HG03139 (cell line): ENCODE measurements around the gene LCN6.
"Not testable (repeated sequence)": the region's sequence is repeated elsewhere in the genome, so short reads cannot be mapped to it uniquely, and the experiment has no call there.

Experiments
- ATAC-seq: cut with Tn5 transposase; IDR thresholded peaks from one replicate; pipeline ENCODE4 v1.9.1; 2021; ENCODE audit not compliant: unreplicated experiment

LCN6 gene

GRCh38 chr9:136748201-136748600, at the start of gene LCN6:
Gene LCN6, minus strand, starts transcription at chr9:136748525. Its CDS starts 42 bp downstream, at chr9:136748483.
- no peak for ATAC-seq

GRCh38 chr9:136796775-136797347, 48.5 kb upstream of the LCN6 start:
- ATAC-seq: not testable (repeated sequence)

DNA sequence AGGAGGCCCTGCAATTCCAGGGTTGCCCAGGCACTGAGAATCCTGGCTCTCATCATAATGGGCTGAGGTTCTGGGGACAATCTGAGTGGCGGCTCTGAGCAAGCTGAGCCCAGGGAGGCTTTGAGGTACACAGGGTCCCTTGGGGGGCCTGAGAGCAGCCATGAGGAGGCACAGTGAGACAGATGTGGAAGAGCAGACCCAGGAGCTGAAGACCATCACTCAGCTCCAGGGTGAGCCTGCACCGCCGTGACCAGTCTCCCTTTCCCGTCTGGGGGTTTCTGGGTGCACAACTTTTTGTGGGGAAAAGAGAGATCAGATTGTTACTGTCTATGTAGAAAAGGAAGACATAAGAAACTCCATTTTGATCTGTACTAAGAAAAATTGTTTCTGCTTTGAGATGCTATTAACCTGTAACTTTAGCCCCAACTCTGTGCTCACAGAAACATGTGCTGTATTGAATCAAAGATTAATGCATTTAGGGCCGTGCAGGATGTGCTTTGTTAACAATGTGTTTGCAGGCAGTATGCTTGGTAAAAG, 48.0 kb upstream of the LCN6 start, which contains the start of gene CCDC183:
Gene CCDC183 (plus strand): TSS at position 101 of the 537 bp plus-strand sequence. CDS start 60 bp downstream, at position 161.
- ATAC-seq: no peak

DNA sequence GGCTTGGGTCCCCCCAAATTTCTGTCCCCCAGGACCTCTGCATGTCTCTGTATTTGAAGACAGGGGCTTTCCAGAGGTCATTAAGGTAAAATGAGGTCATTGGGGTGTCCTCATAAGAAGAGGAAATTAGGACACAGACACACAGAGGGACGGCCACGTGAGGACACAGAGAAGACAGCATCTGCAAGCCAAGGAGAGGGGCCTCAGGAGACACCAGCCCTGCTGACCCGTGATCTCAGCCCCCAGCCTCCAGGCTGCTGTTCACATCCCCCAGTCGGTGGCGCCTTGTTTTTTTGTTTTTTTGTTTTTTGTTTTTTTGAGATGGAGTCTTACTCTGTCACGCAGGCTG, 46.6 kb upstream of the LCN6 start:
- no peak for ATAC-seq

DNA sequence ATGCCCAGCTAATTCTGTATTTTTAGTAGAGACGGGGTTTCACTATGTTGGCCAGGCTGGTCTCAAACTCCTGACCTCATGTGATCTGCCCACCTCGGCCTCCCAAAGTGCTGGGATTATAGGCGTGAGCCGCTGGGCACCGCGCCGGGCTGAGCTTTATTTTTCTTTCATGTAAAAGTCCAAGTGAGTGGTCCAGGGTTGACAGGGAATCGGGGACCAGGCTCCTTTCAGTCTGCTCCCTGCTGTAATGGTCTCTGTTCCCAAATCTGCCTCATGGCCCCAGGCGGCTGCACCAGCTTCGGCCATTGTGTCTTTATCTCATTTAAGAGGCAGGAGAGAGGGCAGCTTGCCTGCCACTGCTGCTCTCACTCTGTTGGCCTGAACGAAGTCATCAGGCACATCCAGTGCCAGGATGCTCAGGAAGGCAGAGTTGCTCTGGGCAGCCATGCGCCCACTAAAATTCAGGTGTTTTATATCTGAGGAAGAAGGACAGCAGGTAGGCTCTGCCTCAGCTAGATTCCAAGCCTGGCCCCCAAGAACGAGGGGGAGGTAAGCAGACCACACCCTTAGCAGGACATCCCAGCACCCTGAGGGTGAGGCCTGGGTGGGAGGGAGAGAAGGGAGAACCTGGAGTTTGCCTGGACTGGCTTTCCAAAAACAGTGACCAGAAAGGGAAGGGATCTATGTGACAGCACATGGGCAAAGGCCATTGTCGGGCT, 46.1 kb upstream of the LCN6 start:
- no peak for ATAC-seq

GRCh38 chr9:136793086-136793946, 45.0 kb upstream of the LCN6 start:
- ATAC-seq: no peak

GRCh38 chr9:136792321-136793085, 44.2 kb upstream of the LCN6 start:
- ATAC-seq: no peak

- ATAC-seq: no peak
These were observed 43.4 kb upstream of the LCN6 start for GRCh38 chr9:136791516-136792276.

DNA sequence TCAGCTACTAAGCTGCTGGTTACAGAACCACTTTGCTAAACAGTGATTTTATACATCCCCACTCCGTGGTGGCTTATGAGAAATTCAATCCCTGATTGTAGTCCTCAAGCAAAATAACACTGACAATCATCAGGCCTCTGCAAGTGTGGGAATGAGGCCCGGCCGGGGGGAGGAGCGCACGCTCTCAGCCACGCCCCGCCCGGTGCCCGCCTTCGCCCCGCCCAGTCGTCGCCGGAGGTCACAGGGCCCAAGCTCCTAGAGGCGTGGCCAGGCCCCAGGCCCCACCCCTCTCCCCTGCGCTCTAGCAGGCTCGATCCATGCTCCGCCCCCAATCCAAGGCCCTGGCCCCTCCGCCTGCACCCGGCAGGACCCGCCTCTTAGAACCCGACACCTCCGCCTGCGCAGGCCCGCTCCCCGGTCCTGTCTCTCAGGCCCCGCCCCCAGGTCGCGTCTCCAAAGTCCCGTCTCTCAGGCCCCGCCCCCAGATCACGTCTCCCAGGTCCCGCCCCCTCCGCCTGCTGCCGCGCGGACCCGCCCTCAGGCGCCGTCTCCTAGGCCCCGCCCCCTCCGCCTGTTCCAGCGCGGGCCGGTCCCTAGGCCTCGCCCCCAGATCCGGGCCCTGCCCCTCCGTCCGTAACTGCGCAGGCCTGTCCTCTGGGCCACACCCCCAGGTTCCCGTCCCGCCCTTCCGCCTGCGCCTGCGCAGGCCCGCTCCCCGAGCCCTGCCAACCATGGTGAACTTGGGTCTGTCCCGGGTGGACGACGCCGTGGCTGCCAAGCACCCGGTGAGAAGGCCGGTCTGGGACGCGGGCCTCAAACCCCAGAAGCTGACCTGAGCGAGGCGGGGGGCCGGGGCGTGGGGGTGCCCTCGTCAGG, 42.6 kb upstream of the LCN6 start, which contains the start of gene TMEM141:
Gene TMEM141 (plus strand): TSS at position 705 of the 876 bp plus-strand sequence. CDS start 27 bp downstream, at position 732.
- peak; percentile 82 for ATAC-seq

GRCh38 chr9:136789523-136789937, 41.2 kb upstream of the LCN6 start:
- ATAC-seq: no peak

- not testable (repeated sequence) for ATAC-seq
These were observed 40.6 kb upstream of the LCN6 start for GRCh38 chr9:136788644-136789522.

DNA sequence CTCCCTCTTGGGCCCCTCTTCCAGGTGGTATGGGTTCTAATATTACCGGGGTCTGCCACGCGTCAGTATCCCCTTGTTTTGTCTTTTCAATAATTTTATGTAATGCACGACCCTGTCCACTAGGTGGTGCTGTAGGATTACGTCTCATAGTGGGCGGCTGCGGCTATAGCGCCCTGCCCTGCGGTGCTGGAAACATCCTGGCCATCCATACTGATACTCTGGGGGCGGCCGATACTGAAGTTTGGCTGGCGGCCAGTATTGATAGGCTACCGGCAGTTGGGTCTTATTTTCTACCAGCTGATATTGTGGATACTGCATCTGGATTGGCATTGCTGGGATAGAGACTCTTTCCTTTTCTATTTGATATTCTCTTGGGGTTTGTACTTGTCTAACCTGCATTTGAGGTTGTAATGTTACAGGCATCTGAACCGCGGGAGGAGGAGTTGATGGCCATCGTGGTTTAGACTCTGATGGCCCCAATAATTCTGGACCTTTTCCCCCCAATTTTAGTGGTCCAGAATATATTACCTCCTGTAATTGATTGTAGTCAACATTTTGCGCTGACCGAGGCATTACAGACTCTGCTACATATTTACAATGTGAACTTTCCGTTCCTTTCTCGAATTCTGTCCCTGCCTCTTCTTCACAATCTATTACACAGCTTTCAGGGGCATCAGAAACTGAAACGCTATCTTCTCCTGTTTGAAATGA, 39.5 kb upstream of the LCN6 start:
- no peak for ATAC-seq

GRCh38 chr9:136786983-136787382, 38.7 kb upstream of the LCN6 start:
- ATAC-seq: not testable (repeated sequence)

DNA sequence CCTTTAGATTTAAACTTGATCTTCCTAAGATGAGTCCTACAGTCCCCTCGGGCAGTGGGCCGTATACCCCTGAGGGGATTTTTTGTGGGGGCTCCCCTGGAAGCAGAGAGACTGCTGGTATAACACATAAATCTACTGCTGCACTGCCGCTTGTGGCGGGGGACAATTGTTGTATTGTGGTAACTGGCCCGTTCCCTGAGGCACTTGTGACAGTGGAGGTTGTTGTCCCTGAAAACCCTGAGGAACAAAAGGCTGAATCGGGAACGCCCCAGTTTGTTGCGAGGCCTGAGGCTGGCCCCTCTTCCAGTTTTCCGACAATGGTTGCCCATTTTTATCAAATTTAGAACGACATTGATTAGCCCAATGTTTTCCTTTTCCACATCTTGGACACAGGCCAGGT, 38.1 kb upstream of the LCN6 start:
- ATAC-seq: no peak

DNA sequence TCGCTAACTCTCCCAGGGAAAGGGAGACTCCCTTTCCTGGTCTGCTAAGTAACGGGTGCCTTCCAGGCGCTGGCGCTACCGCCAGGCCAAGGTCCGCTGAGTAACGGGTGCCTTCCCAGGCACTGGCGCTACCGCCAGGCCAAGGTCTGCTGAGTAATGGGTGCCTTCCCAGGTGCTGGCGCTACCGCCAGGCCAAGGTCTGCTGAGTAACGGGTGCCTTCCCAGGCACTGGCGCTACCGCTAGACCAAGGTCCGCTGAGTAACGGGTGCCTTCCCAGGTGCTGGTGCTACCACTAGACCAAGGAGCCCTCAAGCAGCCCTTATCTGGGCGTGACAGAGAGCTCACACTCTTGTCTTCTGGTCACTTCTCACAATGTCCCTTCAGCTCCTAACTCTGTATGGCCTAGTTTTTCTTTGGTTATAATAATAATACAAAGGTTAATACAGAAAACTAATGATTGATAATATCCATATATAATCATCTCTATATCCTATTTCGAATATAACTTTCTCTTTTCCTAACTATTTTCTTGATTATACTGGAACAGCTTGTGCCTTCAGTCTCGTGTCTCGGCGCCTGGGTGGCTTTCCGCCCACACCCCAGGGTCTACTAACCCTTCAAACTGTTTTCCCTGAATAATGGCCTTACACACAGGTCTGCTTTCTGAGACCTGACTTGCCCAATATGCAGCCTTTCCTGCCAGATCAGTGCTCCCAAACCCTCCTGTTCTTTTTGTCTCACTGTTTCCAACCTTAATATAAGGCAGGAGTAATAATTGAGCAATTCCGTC, 37.4 kb upstream of the LCN6 start:
- not testable (repeated sequence) for ATAC-seq

DNA sequence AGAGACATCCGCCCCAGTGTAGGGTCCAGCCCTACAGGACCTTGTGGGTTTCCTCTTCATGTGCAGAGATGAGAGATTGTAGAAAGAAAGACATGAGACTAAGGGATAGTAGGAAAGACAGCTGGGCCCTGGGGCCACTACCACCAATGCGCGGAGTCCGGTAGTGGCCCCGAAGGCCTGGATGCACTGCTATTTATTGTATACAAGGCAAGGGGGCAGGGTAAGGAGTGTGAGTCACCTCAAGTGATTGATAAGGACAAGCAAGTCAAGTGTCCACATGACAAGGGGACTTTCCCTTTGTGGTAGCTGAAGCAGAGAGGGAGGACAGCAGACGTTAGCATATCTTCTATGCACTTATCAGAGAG, 36.7 kb upstream of the LCN6 start:
- no peak for ATAC-seq
